B cell (primary cell): ENCODE measurements around the gene CELA1. TPM values are rescaled to one million over a fixed set of nuclear protein-coding genes. Genes with fewer than 3 reads are reported as not detected.

ENCODE experiments used
- ATAC-seq: fragments of 200-7000 bp; cut with Tn5 transposase; one replicate; pipeline ENCODE4 v1.10.0; 2021; ENCODE audit warnings: low read depth, mild to moderate bottlenecking, moderate number of reproducible peaks, moderate library complexity
- CTCF ChIA-PET: fragments of 350-600 bp; sonication (Branson Sonifier 250); formaldehyde crosslinking; loops from one replicate; lab custom pipeline; 2021; ENCODE audit warnings: antibody characterized with exemption, inconsistent platforms; lab: Charles Lee
- POLR2A ChIA-PET: fragments of 350-600 bp; sonication (Branson Sonifier 250); formaldehyde crosslinking; loops from one replicate; lab custom pipeline; 2021; ENCODE audit warnings: antibody characterized with exemption; lab: Charles Lee
- DNase-seq: peaks from one replicate; pipeline ENCODE4 v3.0.0; 2013
- H2AFZ ChIP-seq: 2 replicates; pipeline ENCODE4 v1.6.1; 2012; ENCODE audit warnings: mild to moderate bottlenecking, low read depth, low read length; ENCODE audit not compliant: insufficient read depth, poor library complexity, severe bottlenecking
- H3K27ac ChIP-seq, 2 donors: 1 replicate in 1 of 2; 2 replicates in 1 of 2; pipeline ENCODE4 v1.5.1; 2012 to 2013; ENCODE audit warnings: low read length in 2 of 2, mild to moderate bottlenecking in 2 of 2, moderate library complexity in 1 of 2
- H3K27me3 ChIP-seq, 4 experiments: fragments of 200-600 bp in 1 of 4; sonication (generic) in 1 of 4; replicated peaks in 1 of 4; 1 replicate in 2 of 4; 2 replicates in 2 of 4; pipeline versions ENCODE4 v1.6.1 to v1.7.0; 2013 to 2016; ENCODE audit warnings: low read length in 3 of 4, mild to moderate bottlenecking in 2 of 4, mixed read lengths in 1 of 4, moderate library complexity in 1 of 4; ENCODE audit not compliant: insufficient read depth in 4 of 4, control insufficient read depth in 3 of 4; ENCODE audit errors: control extremely low read depth in 1 of 4
- H3K36me3 ChIP-seq, 2 experiments: replicated peaks in 1 of 2; 1 replicate in 1 of 2; 2 replicates in 1 of 2; pipeline versions ENCODE4 v1.6.1 to v1.7.1; 2013; ENCODE audit warnings: low read length in 1 of 2; ENCODE audit not compliant: insufficient read depth in 2 of 2, control insufficient read depth in 1 of 2; ENCODE audit errors: control extremely low read depth in 1 of 2, extremely low read depth in 1 of 2
- H3K4me1 ChIP-seq, 2 donors: fragments of 200-600 bp in 1 of 2; sonication (generic) in 1 of 2; 1 replicate in 1 of 2; 2 replicates in 1 of 2; pipeline versions ENCODE4 v1.5.1 to v1.6.1; 2013 to 2017; ENCODE audit warnings: low read length in 2 of 2; ENCODE audit not compliant: control insufficient read depth in 2 of 2, insufficient read depth in 2 of 2
- H3K4me2 ChIP-seq: replicated peaks from 2 replicates; pipeline ENCODE3; 2012; ENCODE audit warnings: mild to moderate bottlenecking, low read depth, low read length; ENCODE audit not compliant: poor library complexity, severe bottlenecking
- H3K4me3 ChIP-seq, 5 experiments: fragments of 200-600 bp in 1 of 5; sonication (generic) in 1 of 5; 1 replicate in 3 of 5; 2 replicates in 2 of 5; pipeline versions ENCODE4 v1.5.1 to v1.7.0; 2011 to 2016; ENCODE audit warnings: low read length in 4 of 5, mild to moderate bottlenecking in 4 of 5, low read depth in 2 of 5, control low read depth in 1 of 5, moderate library complexity in 1 of 5; ENCODE audit not compliant: insufficient read depth in 1 of 5; ENCODE audit errors: control extremely low read depth in 1 of 5, extremely low read depth in 1 of 5
- H3K79me2 ChIP-seq: fragments of 200-600 bp; sonication (generic); one replicate; pipeline ENCODE4 v1.6.0; 2016; ENCODE audit warnings: low read length; ENCODE audit not compliant: control insufficient read depth, insufficient read depth
- H3K9ac ChIP-seq: fragments of 200-600 bp; sonication (generic); 2 replicates; pipeline ENCODE4 v1.6.1; 2017; ENCODE audit warnings: mild to moderate bottlenecking, low read length, moderate library complexity
- H3K9me3 ChIP-seq, 3 donors: one replicate each; pipeline versions ENCODE4 v1.6.1 to v1.7.1; 2013; ENCODE audit warnings: low read length in 2 of 3; ENCODE audit not compliant: control insufficient read depth in 2 of 3, insufficient read depth in 1 of 3; ENCODE audit errors: control extremely low read depth in 1 of 3
- H4K20me1 ChIP-seq: 2 replicates; pipeline ENCODE4 v1.6.0; 2012; ENCODE audit warnings: mild to moderate bottlenecking, low read length; ENCODE audit not compliant: insufficient read depth, control insufficient read depth, poor library complexity, severe bottlenecking
- H3K27ac Mint-ChIP-seq: one replicate; pipeline ENCODE4 v1.8.0; 2021; ENCODE audit warnings: mixed read lengths
- H3K27me3 Mint-ChIP-seq: one replicate; pipeline ENCODE4 v1.8.0; 2021; ENCODE audit warnings: mixed read lengths
- H3K4me1 Mint-ChIP-seq: one replicate; pipeline ENCODE4 v1.8.0; 2021; ENCODE audit warnings: mixed read lengths
- H3K4me3 Mint-ChIP-seq: one replicate; pipeline ENCODE4 v1.8.0; 2021; ENCODE audit warnings: mixed read lengths
- H3K9me3 Mint-ChIP-seq: one replicate; pipeline ENCODE4 v1.8.0; 2022; ENCODE audit warnings: mixed read lengths; ENCODE audit not compliant: insufficient read depth
- EZH2 ChIP-seq: IDR thresholded peaks from 2 replicates; pipeline ENCODE4 v1.6.1; 2012; ENCODE audit warnings: borderline replicate concordance, low read depth, mild to moderate bottlenecking, moderate library complexity, low read length; ENCODE audit not compliant: insufficient read depth, poor library complexity, severe bottlenecking
- WGBS: methylation state at CpG from one replicate; pipeline ENCODE4 v1.1.5; 2013; ENCODE audit warnings: missing lambda C conversion rate; ENCODE audit not compliant: insufficient coverage; 5-methylcytosine and 5-hydroxymethylcytosine counted together
- intact Hi-C: fragments of 100-400 bp; cut with micrococcal nuclease; formaldehyde crosslinking; loops from one replicate; pipeline ENCODE4 v1.10.0; 2022
- polyA plus RNA-seq: library from polyadenylated mRNA; depleted of rRNA; stranded (reverse); fragments of >200 nt; gene quantifications from 2 replicates; pipeline ENCODE4 v1.2.3, GENCODE V29; 2012
- total RNA-seq, 2 donors: library from RNA; stranded (reverse); fragments of 120-200 nt in 1 of 2; gene quantifications; 1 replicate in 1 of 2; 2 replicates in 1 of 2; pipeline versions ENCODE4 v1.2.3 to v1.2.4, GENCODE V29; 2013 to 2022
- TF ChIP-seq, protein P1 (sequence below): fragments of 200-600 bp; IDR thresholded peaks from one replicate; pipeline ENCODE4 v1.8.0; 2022; ENCODE audit warnings: antibody characterized with exemption, mild to moderate bottlenecking

The CELA1 gene
- total and polyA plus RNA-seq, 2 donors (not counting 1 experiment from before 2014, with no cell fraction given) = not detected

- Mint-ChIP-seq H3K9me3 (no peaks in the 10 kb centered on the region), H3K4me1 (peaks cover 22% of the 10 kb centered on the region), H3K27ac (no peak overlapping the region), H3K27me3 (no peaks in the 10 kb centered on the region), H3K4me3 (no peak overlapping the region)
- H3K36me3 ChIP-seq = peaks cover 0 to 45% of the 10 kb centered on the region in 2 experiments
- POLR2A ChIA-PET = no interaction called here
- no peak overlapping the region for H3K4me3 ChIP-seq
- H3K4me1 ChIP-seq = peaks cover 26 to 34% of the 10 kb centered on the region in 2 donors
- WGBS = 95% methylated on average over 8 of the region's 11 CpGs
- H2AFZ ChIP-seq = no peak overlapping the region
- TF ChIP-seq, protein P1, sequence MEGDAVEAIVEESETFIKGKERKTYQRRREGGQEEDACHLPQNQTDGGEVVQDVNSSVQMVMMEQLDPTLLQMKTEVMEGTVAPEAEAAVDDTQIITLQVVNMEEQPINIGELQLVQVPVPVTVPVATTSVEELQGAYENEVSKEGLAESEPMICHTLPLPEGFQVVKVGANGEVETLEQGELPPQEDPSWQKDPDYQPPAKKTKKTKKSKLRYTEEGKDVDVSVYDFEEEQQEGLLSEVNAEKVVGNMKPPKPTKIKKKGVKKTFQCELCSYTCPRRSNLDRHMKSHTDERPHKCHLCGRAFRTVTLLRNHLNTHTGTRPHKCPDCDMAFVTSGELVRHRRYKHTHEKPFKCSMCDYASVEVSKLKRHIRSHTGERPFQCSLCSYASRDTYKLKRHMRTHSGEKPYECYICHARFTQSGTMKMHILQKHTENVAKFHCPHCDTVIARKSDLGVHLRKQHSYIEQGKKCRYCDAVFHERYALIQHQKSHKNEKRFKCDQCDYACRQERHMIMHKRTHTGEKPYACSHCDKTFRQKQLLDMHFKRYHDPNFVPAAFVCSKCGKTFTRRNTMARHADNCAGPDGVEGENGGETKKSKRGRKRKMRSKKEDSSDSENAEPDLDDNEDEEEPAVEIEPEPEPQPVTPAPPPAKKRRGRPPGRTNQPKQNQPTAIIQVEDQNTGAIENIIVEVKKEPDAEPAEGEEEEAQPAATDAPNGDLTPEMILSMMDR = no peak
- no peak for TF ChIP-seq EZH2
- H3K27me3 ChIP-seq = no peaks in the 10 kb centered on the region
- no peak overlapping the region for H3K9ac ChIP-seq
- no peak overlapping the region for H3K27ac ChIP-seq
- DNase-seq (no peak), ATAC-seq (no peak)
- intact Hi-C loops = no loop called here
- H4K20me1 ChIP-seq = no peaks in the 10 kb centered on the region
- peaks cover 0 to 8% (median 0%) of the 10 kb centered on the region in 3 donors for H3K9me3 ChIP-seq
- peaks cover 27% of the 10 kb centered on the region for H3K79me2 ChIP-seq
- H3K4me2 ChIP-seq = no peak overlapping the region
- CTCF ChIA-PET = interaction anchor here (1.2 to 2.1 kb wide), 2 partner anchors 8 to 35 kb away, joined by 4 to 5 read pairs; no protein-coding TSS in a partner anchor
These were observed 30.9 kb upstream of the CELA1 start for GRCh38 chr12:51377099-51377984.

DNA sequence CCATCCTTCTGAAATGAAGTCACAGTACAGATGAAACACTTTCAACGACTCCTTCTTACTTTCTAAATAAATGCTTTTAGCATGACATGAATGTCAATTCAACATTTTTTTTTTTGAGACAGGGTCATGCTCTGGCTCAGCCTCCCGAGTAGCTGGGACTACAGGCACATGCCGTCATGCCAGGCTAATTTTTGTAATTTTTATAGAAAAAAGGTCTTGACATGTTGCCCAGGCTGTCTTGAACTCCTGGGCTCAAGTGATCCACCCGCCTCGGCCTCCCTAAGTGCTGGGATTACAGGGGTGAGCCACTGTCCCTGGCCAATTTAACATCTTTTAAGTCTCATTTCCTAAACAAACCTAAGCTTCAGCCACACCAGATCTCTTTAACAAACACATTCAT lies 28.4 kb upstream of the CELA1 start:
- Histone ChIP-seq H3K9ac (no peak overlapping the region), H3K4me3 (no peak overlapping the region), H3K36me3 (peaks cover 1 to 39% of the 10 kb centered on the region in 2 experiments), H3K79me2 (peaks cover 19% of the 10 kb centered on the region), H2AFZ (no peak overlapping the region), H4K20me1 (no peaks in the 10 kb centered on the region), H3K27me3 (no peaks in the 10 kb centered on the region), H3K4me2 (no peak overlapping the region), H3K27ac (no peak overlapping the region), H3K9me3 (peaks cover 0 to 8% (median 0%) of the 10 kb centered on the region in 3 donors), H3K4me1 (peaks cover 28 to 29% of the 10 kb centered on the region in 2 donors)
- 89% methylated on average over 4 of the region's 5 CpGs for WGBS
- TF ChIP-seq EZH2 = no peak
- TF ChIP-seq, protein P1 = no peak
- ATAC-seq = no peak
- CTCF ChIA-PET = interaction anchor here (0.6 to 1.1 kb wide), 2 partner anchors 9 to 97 kb away, joined by 3 read pairs; no protein-coding TSS in a partner anchor
- POLR2A ChIA-PET = no interaction called here
- Mint-ChIP-seq H3K27ac (no peak overlapping the region), H3K4me1 (peaks cover 28% of the 10 kb centered on the region), H3K4me3 (no peak overlapping the region), H3K27me3 (no peaks in the 10 kb centered on the region), H3K9me3 (no peaks in the 10 kb centered on the region)
- intact Hi-C loops = no loop called here
- DNase-seq = no peak
